Head of caudate nucleus (tissue), 42 donors: ENCODE measurements around the gene NAA15.
"Not testable (repeated sequence)": the region's sequence is repeated elsewhere in the genome, so short reads cannot be mapped to it uniquely, and the experiment has no call there.

Experiments used
- DNase-seq, 42 donors: peaks; one replicate each; pipeline versions ENCODE4 v3.0.0 to v3.0.0-alpha.2; 2020 to 2021; ENCODE audit warnings: mixed read lengths in 7 of 42
- intact Hi-C: fragments of 100-400 bp; cut with DNase I; formaldehyde crosslinking; loops from one replicate; pipeline ENCODE4 v1.15.0; 2022

NAA15 gene

GRCh38 chr4:139419388-139419914 is 118.1 kb downstream of the NAA15 start:
- peak in 27 of 42 donors; percentile 8 to 57 (median 32) for DNase-seq
- intact Hi-C loops, result no loop called here

- intact Hi-C loops, result no loop called here
These were observed 119.3 kb downstream of the NAA15 start for GRCh38 chr4:139420652-139421051.

GRCh38 chr4:139436122-139436521 is 134.8 kb downstream of the NAA15 start:
- peak in 1 of 42 donors; percentile 7 for DNase-seq
- intact Hi-C loops, result no loop called here

More at GRCh38 chr4:139420652-139421051, 119.3 kb downstream of the NAA15 start:
- no peak for DNase-seq

GRCh38 chr4:139438141-139438540 is 136.8 kb downstream of the NAA15 start:
- intact Hi-C loops, result no loop called here
- no peak for DNase-seq

DNA sequence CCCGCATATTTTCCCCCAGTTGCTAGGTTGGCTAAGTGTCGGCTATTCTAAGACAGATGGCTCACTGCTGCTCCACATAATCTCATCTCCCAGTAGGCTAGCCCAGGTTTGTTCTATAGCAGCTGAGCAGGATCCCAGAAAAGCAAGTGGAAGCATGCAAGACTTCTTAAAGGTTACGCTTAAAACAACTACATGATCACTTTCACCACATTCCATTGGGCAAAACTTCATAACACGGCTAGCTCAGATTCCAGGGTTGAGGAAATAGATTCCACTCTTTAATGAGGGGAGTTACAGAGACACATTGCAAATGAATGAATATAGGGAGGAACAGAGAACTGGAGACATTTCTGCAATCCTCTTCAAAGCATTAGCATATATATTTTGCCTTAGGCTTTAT is 139.7 kb downstream of the NAA15 start:
- no peak for DNase-seq
- intact Hi-C loops, result no loop called here

GRCh38 chr4:139443661-139444060 is 142.4 kb downstream of the NAA15 start:
- intact Hi-C loops, result no loop called here
- DNase-seq, result no peak

GRCh38 chr4:139444881-139445280 is 143.6 kb downstream of the NAA15 start:
- DNase-seq, intact Hi-C loops: not testable (repeated sequence)

DNA sequence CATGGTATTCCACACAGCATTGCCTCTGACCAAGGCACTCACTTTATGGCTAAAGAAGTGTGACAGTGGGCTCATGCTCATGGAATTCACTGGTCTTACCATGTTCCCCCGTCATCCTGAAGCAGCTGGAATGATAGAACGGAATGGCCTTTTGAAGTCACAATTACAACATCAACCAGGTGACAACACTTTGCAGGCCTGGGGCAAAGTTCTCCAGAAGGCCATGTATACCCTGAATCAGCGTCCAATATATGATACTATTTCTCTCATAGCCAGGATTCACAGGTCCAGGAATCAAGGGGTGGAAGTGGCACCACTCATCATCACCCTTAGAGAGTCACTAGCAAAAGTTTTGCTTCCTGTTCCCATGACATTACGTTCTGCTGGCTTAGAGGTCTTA is 145.8 kb downstream of the NAA15 start:
- intact Hi-C loops, DNase-seq: not testable (repeated sequence)

- intact Hi-C loops, result no loop called here
- DNase-seq, result no peak
These were observed 149.3 kb downstream of the NAA15 start for GRCh38 chr4:139450586-139450985.

GRCh38 chr4:139451997-139452396 is 150.7 kb downstream of the NAA15 start:
- intact Hi-C loops, result no loop called here
- DNase-seq, result no peak

- peak in 2 of 42 donors; percentile 49 to 60 for DNase-seq
- intact Hi-C loops, result no loop called here
These were observed 151.7 kb downstream of the NAA15 start for GRCh38 chr4:139453041-139453370.

GRCh38 chr4:139453371-139454110 is 152.2 kb downstream of the NAA15 start:
- DNase-seq, result peak; percentile 86 to 97 (median 93)
- intact Hi-C loops, result loop anchor here (2.0 kb wide), 1 partner anchor 101 kb away; no protein-coding TSS in a partner anchor

DNA sequence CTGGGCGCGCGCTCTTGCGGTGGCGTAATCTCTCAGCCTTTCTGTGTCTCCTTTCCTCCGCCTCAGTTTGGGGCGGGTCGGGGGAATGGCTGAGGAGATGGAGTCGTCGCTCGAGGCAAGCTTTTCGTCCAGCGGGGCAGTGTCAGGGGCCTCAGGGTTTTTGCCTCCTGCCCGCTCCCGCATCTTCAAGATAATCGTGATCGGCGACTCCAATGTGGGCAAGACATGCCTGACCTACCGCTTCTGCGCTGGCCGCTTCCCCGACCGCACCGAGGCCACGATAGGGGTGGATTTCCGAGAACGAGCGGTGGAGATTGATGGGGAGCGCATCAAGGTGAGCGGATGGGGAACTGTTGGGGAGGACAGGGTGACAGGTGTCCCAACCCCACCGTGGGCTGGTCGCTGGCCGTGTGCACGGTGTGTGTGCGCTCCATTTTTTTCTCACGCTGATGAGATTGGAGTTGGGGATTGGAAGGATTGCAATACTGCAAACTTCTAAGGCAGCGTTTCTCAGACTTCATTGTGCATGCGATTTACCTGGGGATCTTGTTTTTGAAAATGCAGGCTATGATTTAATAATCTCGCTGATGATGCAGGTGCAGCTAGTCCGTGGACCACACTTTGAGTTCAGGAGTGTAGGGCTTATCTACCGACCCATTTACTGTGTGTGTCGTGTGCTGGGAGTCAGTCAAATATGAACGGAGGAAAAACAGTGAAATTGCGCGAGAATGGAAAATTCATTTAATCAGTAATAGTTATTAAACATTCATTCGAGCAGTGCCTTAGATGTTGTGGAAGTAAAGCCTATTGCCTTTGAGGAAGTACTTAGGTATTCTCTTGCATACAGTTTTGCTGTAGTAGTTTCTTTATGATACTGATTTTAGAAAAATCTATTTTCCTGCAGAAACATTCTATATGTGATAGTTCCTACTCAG is 153.1 kb downstream of the NAA15 start, which contains the start of gene RAB33B:
Gene RAB33B (plus strand): TSS at position 11 of the 935 bp plus-strand sequence. CDS start 75 bp downstream, at position 86.
- peak in 4 of 42 donors; percentile 3 to 15 (median 6) for DNase-seq
- intact Hi-C loops, result loop anchor here (2.0 kb wide), 1 partner anchor 100 kb away; no protein-coding TSS in a partner anchor

DNA sequence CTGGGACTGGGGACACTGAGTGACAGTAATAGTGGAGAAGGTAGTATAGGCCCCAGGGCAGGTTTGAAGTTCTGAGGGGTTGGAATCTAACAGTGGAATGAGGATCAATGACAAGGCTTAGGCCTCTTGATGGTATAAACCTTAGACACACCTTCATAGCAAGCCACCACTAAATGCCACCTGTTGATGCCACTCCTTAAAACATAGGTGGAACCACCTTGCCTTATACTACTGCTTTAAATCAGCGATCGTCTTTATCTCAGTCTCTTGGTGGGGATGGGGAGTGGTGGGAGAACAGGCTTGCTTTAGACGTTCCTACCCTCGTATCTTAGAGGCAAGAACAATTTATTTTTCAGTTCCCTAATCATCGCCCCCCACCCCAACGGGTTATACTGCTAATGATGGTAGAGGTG is 153.8 kb downstream of the NAA15 start:
- intact Hi-C loops, result loop anchor here (2.0 kb wide), 1 partner anchor 100 kb away; no protein-coding TSS in a partner anchor
- DNase-seq, result peak in 1 of 42 donors; percentile 2

GRCh38 chr4:139457318-139457717 is 156.0 kb downstream of the NAA15 start:
- intact Hi-C loops, result no loop called here
- DNase-seq, result no peak

DNA sequence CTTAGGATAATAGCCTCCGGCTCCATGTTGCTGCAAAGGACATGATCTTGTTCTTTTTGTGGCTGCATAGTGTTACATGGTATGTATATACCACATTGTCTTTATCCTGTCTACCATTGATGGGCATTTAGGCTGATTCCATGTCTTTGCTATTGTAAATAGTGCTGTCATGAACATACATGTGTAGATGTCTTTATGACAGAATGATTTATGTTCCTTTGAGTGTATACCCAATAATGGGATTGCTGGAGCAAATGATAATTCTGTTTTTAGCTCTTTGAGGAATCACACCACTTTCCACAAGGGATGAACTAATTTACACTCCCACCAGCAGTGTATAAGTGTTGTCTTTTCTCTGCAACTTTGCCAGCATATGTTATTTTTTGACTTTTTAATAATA is 157.2 kb downstream of the NAA15 start:
- DNase-seq, result no peak
- intact Hi-C loops, result no loop called here

DNA sequence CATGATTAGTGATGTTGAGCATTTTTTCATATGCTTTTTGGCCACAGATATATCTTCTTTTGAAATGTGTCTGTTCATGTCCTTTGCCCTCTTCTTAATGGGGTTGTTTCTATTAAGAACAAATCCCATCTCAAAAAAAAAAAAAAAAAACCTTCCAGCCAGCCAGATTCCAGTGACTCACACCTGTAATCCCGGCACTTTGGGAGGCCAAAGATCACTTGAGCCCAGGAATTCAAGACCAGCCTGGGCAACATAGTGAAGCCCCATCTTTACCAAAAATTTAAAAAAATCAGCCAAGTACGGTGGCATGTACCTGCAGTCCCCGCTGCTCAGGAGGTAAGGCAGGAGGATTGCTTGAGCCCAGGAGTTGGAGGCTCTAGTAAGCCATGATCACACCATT is 157.7 kb downstream of the NAA15 start:
- intact Hi-C loops, result no loop called here
- no peak for DNase-seq

DNA sequence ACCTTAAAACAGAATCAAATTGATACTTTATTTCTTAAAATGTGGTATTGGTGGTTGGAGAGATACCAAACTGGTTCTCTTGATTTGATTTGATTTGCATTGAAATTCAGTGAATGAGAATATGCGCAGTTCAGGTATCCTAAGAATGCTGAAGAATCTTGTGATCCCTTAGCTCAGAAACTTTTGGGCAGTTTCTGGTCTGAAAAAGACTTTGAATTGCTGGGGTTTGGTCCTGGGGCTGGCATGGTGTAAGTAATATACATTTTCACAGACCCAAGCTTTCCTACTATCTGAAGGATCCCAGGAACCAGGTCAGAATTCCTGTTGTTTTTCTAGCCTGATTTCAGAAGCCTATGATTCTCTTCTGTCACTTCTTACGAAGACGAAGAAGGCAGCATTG is 159.3 kb downstream of the NAA15 start:
- DNase-seq, result no peak
- intact Hi-C loops, result no loop called here

DNA sequence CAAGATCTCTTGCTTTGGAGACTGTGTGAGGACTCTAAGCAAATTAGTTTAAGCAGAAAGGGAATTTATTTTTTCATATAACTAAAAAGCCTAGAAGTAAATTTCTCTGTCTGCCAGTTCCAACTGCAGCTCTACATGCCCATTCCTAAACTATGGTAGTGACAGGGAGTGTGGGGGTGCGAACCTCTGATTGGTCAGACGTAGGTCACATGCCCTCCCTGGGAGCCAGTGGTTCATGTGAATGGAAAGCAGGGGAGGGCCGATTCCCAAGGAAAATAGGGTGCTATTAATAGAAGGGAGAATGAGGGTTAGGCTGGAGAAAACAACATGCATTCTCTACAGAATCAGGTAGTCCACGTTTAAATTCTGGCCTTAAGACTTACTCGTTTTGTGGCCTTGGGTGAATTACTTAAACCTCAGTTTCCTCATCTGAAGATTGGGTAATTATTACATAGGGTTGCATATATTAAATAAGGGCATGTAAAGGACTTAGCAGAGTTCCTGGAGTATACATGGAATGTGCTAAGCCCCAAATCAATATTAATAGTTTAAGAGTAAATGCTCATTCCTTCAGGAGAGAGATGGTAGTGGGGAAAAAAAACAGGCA is 159.8 kb downstream of the NAA15 start:
- DNase-seq, result no peak
- intact Hi-C loops, result no loop called here
